ENCODE data around the gene ZNF317. TPM values are rescaled to one million over a fixed set of nuclear protein-coding genes. Genes with fewer than 3 reads are reported as not detected.

Gene ZNF317
- total RNA-seq, 3 donors from 2014 or later: 26.4 to 37.1 (median 29.5) TPM

- ATAC-seq: peak; percentile 67
- intact Hi-C loops (cut with DNase I, micrococcal nuclease): loop anchor here in 1 of 2 donors (10.0 kb wide), 1 partner anchor 589 kb away; no protein-coding TSS in a partner anchor
- Histone ChIP-seq H3K9me3 (no peaks in the 10 kb centered on the region), H3K4me3 (no peak overlapping the region), H3K4me1 (ENCODE audit: low read depth) (no peaks in the 10 kb centered on the region), H3K36me3 (ENCODE audit: low read depth) (no peaks in the 10 kb centered on the region)
- TF ChIP-seq CTCF (IDR thresholded peaks at IDR 0.05): peak; percentile 75
- peak in 2 of 3 donors; percentile 79 for DNase-seq
Observed at GRCh38 chr19:9205501-9206113, 65.4 kb downstream of the ZNF317 start.

Other genes starting within 250 kb of the ZNF317 start
- gene MUC16, start 130.0 kb upstream of the ZNF317 start, total RNA-seq: under 1 TPM in 2 of 3 donors, not detected in 1; under 0.01 TPM
- not detected for gene OR1M1, start 53.3 kb upstream of the ZNF317 start, total RNA-seq
- not detected for gene OR7G2, start 32.9 kb upstream of the ZNF317 start, total RNA-seq
- not detected for gene OR7G1, start 24.6 kb upstream of the ZNF317 start, total RNA-seq
- gene OR7G3, start 13.4 kb upstream of the ZNF317 start, total RNA-seq: not detected
- not detected for gene OR7D2, start 38.6 kb downstream of the ZNF317 start, total RNA-seq
- gene OR7D4, start 79.2 kb downstream of the ZNF317 start, total RNA-seq: not detected
- gene OR7E24, start 110.5 kb downstream of the ZNF317 start, total RNA-seq: not detected
- 1 to 10 TPM; 2.7 to 6.2 (median 4.4) TPM for gene ZNF699, start 169.4 kb downstream of the ZNF317 start, total RNA-seq
- gene ZNF559, start 183.8 kb downstream of the ZNF317 start, total RNA-seq: 10 to 100 TPM in 2 of 3 donors, 1 to 10 TPM in 1; 7.8 to 19.5 (median 10.4) TPM
- gene ZNF177, start 222.6 kb downstream of the ZNF317 start, total RNA-seq: 1 to 10 TPM in 2 of 3 donors, not detected in 1; 2.5 to 5.5 TPM

Data from mucosa of descending colon (tissue), 3 donors.